Cardiac septum (tissue), 1 donor: ENCODE data around the gene LGR6. TPM values are rescaled to one million over a fixed set of nuclear protein-coding genes. Genes with fewer than 3 reads are reported as not detected.
A peak's percentile ranks its signal among the peaks of the same experiment; 100 is the strongest.

Source experiments
- DNase-seq: peaks from one replicate; pipeline ENCODE4 v3.0.0-alpha.2; 2020; ENCODE audit warnings: low spot score
- intact Hi-C: fragments of 100-400 bp; cut with DNase I; formaldehyde crosslinking; loops from one replicate; pipeline ENCODE4 v1.14.0; 2022
- total RNA-seq: library from RNA; stranded (reverse); fragmentation: NEBNext Ultra II Directional; extraction: Animal tissue kit (Norgen Biotek cat#: 25700); gene quantifications from one replicate; pipeline ENCODE4 v1.2.1, GENCODE V29; 2021
- donor health status: DM: no; HTN: no; CAD: no.

LGR6 gene
- total RNA-seq, 1 donor from 2014 or later, result 0.86 TPM

- no peak for DNase-seq
- intact Hi-C loops, result loop anchor here (1.0 to 5.0 kb wide), 2 partner anchors 44 to 122 kb away; no protein-coding TSS in a partner anchor
These were observed 607 bp upstream of the LGR6 start for GRCh38 chr1:202192770-202193613.

- DNase-seq, result no peak
- intact Hi-C loops, result loop anchor here (5.0 kb wide), 1 partner anchor 43 kb away; no protein-coding TSS in a partner anchor
These were observed 689 bp downstream of the LGR6 start for GRCh38 chr1:202194328-202194648.

GRCh38 chr1:202197653-202198365 is 4.2 kb downstream of the LGR6 start:
- DNase-seq, result no peak
- intact Hi-C loops, result no loop called here

- intact Hi-C loops, result no loop called here
These were observed 4.7 kb downstream of the LGR6 start for GRCh38 chr1:202198366-202198724.

GRCh38 chr1:202199040-202199889 is 5.7 kb downstream of the LGR6 start:
- DNase-seq, result no peak
- intact Hi-C loops, result no loop called here

More at GRCh38 chr1:202198366-202198724, 4.7 kb downstream of the LGR6 start:
- DNase-seq, result no peak

- DNase-seq, result no peak
- intact Hi-C loops, result loop anchor here (5.0 kb wide), 1 partner anchor 87 kb away; no protein-coding TSS in a partner anchor
These were observed 6.5 kb downstream of the LGR6 start for GRCh38 chr1:202200112-202200548.

- intact Hi-C loops, result loop anchor here (5.0 kb wide), 1 partner anchor 87 kb away; no protein-coding TSS in a partner anchor
- peak; percentile 80 for DNase-seq
These were observed 7.1 kb downstream of the LGR6 start for GRCh38 chr1:202200669-202201068.

- intact Hi-C loops, result loop anchor here (5.0 kb wide), 1 partner anchor 86 kb away; no protein-coding TSS in a partner anchor
- DNase-seq, result no peak
These were observed 7.7 kb downstream of the LGR6 start for GRCh38 chr1:202201266-202201665.

- no peak for DNase-seq
- intact Hi-C loops, result loop anchor here (5.0 kb wide), 1 partner anchor 85 kb away; no protein-coding TSS in a partner anchor
These were observed 8.4 kb downstream of the LGR6 start for GRCh38 chr1:202201971-202202370.

- DNase-seq, result no peak
- intact Hi-C loops, result loop anchor here (5.0 kb wide), 1 partner anchor 85 kb away; no protein-coding TSS in a partner anchor
These were observed 9.0 kb downstream of the LGR6 start for GRCh38 chr1:202202500-202203168.

GRCh38 chr1:202203238-202204039 is 9.8 kb downstream of the LGR6 start:
- DNase-seq, result no peak
- intact Hi-C loops, result loop anchor here (5.0 kb wide), 1 partner anchor 84 kb away; no protein-coding TSS in a partner anchor

GRCh38 chr1:202204065-202204464 is 10.5 kb downstream of the LGR6 start:
- intact Hi-C loops, result loop anchor here (5.0 kb wide), 1 partner anchor 83 kb away; no protein-coding TSS in a partner anchor
- no peak for DNase-seq

GRCh38 chr1:202205523-202206190 is 12.1 kb downstream of the LGR6 start:
- no peak for DNase-seq
- intact Hi-C loops, result no loop called here

- intact Hi-C loops, result no loop called here
- DNase-seq, result no peak
These were observed 13.7 kb downstream of the LGR6 start for GRCh38 chr1:202207292-202207691.

- intact Hi-C loops, result no loop called here
- no peak for DNase-seq
These were observed 14.8 kb downstream of the LGR6 start for GRCh38 chr1:202208351-202208857.

GRCh38 chr1:202210385-202210784 is 16.8 kb downstream of the LGR6 start:
- no peak for DNase-seq
- intact Hi-C loops, result no loop called here

- DNase-seq, result no peak
- intact Hi-C loops, result no loop called here
These were observed 17.4 kb downstream of the LGR6 start for GRCh38 chr1:202210969-202211368.
